ENCODE data around the gene DCDC2. TPM values are rescaled to one million over a fixed set of nuclear protein-coding genes. Genes with fewer than 3 reads are reported as not detected.

Gene DCDC2
- total RNA-seq, 4 donors from 2014 or later: 0.51 TPM; not detected in 3

DNA sequence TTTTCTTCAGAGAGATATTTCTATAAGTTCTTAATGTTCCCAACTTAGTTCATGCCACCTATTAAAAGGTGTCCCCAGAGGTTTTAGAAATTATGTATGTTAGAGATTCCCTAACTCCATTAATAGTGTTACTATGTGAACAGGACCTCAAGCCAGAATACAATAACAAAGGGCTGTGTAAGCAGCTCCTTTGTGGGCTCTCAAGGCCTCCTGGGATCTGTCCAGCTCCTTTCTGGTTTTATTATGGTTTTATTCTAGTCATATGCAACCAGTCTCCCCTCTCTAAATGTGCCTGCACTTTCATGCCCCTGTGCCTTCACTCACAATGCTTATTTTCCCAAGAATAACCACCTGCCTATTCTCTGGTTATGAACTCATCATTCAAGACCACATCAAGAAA is 209.2 kb downstream of the DCDC2 start:
- TF ChIP-seq, protein P1, sequence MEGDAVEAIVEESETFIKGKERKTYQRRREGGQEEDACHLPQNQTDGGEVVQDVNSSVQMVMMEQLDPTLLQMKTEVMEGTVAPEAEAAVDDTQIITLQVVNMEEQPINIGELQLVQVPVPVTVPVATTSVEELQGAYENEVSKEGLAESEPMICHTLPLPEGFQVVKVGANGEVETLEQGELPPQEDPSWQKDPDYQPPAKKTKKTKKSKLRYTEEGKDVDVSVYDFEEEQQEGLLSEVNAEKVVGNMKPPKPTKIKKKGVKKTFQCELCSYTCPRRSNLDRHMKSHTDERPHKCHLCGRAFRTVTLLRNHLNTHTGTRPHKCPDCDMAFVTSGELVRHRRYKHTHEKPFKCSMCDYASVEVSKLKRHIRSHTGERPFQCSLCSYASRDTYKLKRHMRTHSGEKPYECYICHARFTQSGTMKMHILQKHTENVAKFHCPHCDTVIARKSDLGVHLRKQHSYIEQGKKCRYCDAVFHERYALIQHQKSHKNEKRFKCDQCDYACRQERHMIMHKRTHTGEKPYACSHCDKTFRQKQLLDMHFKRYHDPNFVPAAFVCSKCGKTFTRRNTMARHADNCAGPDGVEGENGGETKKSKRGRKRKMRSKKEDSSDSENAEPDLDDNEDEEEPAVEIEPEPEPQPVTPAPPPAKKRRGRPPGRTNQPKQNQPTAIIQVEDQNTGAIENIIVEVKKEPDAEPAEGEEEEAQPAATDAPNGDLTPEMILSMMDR (IDR thresholded peaks at IDR 0.05; ENCODE audit: low read depth): no peak

GRCh38 chr6:24148154-24148570 is 209.7 kb downstream of the DCDC2 start:
- TF ChIP-seq, protein P1 (IDR thresholded peaks at IDR 0.05; ENCODE audit: low read depth): no peak

- TF ChIP-seq, protein P1 (IDR thresholded peaks at IDR 0.05; ENCODE audit: low read depth): no peak
Measured at GRCh38 chr6:24147511-24148153, 210.2 kb downstream of the DCDC2 start.

DNA sequence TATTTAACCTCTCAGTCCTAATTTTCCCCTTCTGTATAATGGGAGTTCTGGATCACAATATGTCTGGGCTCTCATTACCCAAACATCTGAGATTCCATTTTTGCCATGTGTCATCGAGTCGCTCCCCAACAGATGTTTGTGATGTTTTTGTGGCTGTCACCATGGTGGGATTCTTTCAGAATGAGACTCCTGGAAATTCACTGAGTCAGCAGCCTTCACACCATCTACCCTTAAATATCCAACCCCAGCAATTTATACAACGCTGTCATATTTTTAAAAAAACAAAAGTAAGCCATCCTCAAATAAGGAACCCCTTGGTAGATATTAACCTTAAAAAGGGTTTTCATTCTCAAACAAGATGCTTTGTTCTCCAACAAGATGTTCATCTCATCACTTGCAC is 211.0 kb downstream of the DCDC2 start:
- TF ChIP-seq, protein P1 (IDR thresholded peaks at IDR 0.05; ENCODE audit: low read depth): no peak

DNA sequence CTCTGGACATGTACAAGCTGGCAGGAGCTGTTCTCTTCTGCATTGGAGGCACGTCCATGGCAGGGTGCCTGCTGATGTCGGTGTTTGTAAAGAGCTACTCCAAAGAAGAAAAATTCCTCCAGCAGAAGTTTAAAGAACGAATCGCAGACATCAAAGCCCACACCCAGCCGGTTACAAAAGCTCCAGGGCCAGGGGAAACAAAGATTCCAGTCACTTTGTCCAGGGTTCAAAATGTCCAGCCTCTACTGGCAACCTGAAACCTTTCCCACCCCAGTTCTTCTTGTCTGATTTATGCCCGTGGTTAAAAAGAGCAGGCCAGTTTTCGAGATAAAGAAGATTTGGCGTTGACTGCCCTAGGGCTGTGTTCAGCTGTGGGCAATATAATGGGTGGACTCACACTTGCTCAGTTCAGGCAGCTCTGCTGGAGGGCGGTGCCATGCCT is 212.1 kb downstream of the DCDC2 start:
- TF ChIP-seq, protein P1 (IDR thresholded peaks at IDR 0.05; ENCODE audit: low read depth): no peak

- TF ChIP-seq, protein P1 (IDR thresholded peaks at IDR 0.05; ENCODE audit: low read depth): no peak
Measured at GRCh38 chr6:24140591-24140990, 217.3 kb downstream of the DCDC2 start.

DNA sequence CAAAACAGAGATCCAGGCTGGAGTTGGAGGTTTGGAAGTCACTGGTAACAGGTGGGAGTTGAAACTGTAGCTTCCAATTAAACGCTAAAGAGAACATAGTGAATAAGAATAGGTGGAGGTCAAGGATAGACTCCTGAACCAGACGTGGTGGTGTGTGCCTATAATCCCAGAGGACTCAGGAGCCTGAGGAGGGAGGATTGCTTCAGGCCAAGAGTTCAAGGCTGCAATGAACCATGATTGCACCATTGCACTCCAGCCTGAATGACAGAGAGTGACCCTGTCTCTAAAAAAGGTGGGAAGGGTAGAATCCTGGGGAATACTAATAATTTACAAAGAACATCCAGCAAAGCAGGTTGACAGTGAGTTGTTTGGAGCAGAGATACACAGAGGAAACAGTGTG is 218.2 kb downstream of the DCDC2 start:
- TF ChIP-seq, protein P1 (IDR thresholded peaks at IDR 0.05; ENCODE audit: low read depth): no peak

All from subcutaneous adipose tissue (tissue), 4 donors.